ENCODE results near the gene ADAMTS7. TPM values are rescaled to one million over a fixed set of nuclear protein-coding genes. Genes with fewer than 3 reads are reported as not detected.
"Not testable (repeated sequence)": the region's sequence is repeated elsewhere in the genome, so short reads cannot be mapped to it uniquely, and the experiment has no call there.

ADAMTS7 gene
- total RNA-seq, 3 donors from 2014 or later: 1.3 to 5.7 (median 1.8) TPM

- DNase-seq: no peak
- intact Hi-C loops (cut with DNase I, micrococcal nuclease): no loop called here
Measured at GRCh38 chr15:78732634-78733033, 78.6 kb downstream of the ADAMTS7 start.

GRCh38 chr15:78730955-78731354, 80.3 kb downstream of the ADAMTS7 start:
- no peaks in the 10 kb centered on the region for H3K36me3 ChIP-seq (ENCODE audit: low read depth)
- no peak for ATAC-seq
- H3K4me3 ChIP-seq: no peak overlapping the region
- H3K9me3 ChIP-seq: no peaks in the 10 kb centered on the region
- DNase-seq: no peak
- no peaks in the 10 kb centered on the region for H3K4me1 ChIP-seq (ENCODE audit: low read depth)
- intact Hi-C loops (cut with DNase I, micrococcal nuclease): no loop called here
- TF ChIP-seq, protein P1, sequence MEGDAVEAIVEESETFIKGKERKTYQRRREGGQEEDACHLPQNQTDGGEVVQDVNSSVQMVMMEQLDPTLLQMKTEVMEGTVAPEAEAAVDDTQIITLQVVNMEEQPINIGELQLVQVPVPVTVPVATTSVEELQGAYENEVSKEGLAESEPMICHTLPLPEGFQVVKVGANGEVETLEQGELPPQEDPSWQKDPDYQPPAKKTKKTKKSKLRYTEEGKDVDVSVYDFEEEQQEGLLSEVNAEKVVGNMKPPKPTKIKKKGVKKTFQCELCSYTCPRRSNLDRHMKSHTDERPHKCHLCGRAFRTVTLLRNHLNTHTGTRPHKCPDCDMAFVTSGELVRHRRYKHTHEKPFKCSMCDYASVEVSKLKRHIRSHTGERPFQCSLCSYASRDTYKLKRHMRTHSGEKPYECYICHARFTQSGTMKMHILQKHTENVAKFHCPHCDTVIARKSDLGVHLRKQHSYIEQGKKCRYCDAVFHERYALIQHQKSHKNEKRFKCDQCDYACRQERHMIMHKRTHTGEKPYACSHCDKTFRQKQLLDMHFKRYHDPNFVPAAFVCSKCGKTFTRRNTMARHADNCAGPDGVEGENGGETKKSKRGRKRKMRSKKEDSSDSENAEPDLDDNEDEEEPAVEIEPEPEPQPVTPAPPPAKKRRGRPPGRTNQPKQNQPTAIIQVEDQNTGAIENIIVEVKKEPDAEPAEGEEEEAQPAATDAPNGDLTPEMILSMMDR (IDR thresholded peaks at IDR 0.05): no peak

More at GRCh38 chr15:78732634-78733033, 78.6 kb downstream of the ADAMTS7 start:
- ATAC-seq: no peak
- Histone ChIP-seq H3K36me3 (ENCODE audit: low read depth) (no peaks in the 10 kb centered on the region), H3K9me3 (no peaks in the 10 kb centered on the region), H3K4me1 (ENCODE audit: low read depth) (no peaks in the 10 kb centered on the region), H3K4me3 (no peak overlapping the region)
- TF ChIP-seq, protein P1 (IDR thresholded peaks at IDR 0.05): no peak

DNA sequence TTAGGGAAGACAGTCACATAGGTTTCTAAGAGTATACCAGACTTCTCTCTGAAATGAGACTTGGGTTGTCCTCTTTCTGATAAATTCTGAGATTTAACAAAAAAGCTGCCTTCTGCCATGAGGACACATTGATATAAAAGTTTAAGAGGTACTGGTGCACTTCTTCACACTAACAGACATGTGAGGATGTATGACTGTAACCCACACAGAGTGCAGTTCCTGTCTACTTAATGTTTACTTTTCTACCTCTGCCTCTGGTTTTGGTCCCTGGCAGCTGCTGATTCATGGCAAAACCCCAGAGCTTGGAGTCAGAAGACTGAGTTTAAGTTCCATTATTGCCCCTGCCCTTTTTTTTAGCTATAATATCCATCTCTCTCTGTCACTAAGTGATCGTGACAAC, 82.8 kb downstream of the ADAMTS7 start:
- ATAC-seq; H3K9me3 ChIP-seq; H3K36me3 ChIP-seq (ENCODE audit: low read depth); H3K4me1 ChIP-seq (ENCODE audit: low read depth); DNase-seq; H3K4me3 ChIP-seq; intact Hi-C loops (cut with DNase I, micrococcal nuclease): not testable (repeated sequence)

DNA sequence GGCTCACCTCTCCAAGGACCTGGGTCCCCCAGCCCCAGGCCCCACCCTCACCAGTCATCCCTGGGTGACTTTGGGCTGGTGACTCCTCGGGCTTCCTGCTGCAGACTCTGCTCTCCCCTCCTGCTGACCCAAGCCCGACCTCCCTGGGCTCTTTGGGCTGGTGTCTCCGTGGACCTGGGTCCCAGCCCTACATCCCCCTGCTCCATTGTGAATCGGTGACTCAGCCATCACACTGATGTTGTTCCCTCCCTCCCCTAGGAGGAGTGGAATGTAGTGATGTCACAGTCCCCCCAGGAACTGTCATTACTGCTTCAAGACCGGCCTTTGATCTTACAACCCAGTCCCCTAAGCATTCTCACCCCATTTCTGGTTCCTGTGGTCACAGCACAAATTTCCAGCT, 83.7 kb downstream of the ADAMTS7 start:
- DNase-seq (no peak), ATAC-seq (no peak)
- TF ChIP-seq, protein P1 (IDR thresholded peaks at IDR 0.05): no peak
- Histone ChIP-seq H3K9me3 (no peaks in the 10 kb centered on the region), H3K4me1 (ENCODE audit: low read depth) (no peaks in the 10 kb centered on the region), H3K36me3 (ENCODE audit: low read depth) (no peaks in the 10 kb centered on the region), H3K4me3 (no peak overlapping the region)
- intact Hi-C loops (cut with DNase I, micrococcal nuclease): no loop called here

DNA sequence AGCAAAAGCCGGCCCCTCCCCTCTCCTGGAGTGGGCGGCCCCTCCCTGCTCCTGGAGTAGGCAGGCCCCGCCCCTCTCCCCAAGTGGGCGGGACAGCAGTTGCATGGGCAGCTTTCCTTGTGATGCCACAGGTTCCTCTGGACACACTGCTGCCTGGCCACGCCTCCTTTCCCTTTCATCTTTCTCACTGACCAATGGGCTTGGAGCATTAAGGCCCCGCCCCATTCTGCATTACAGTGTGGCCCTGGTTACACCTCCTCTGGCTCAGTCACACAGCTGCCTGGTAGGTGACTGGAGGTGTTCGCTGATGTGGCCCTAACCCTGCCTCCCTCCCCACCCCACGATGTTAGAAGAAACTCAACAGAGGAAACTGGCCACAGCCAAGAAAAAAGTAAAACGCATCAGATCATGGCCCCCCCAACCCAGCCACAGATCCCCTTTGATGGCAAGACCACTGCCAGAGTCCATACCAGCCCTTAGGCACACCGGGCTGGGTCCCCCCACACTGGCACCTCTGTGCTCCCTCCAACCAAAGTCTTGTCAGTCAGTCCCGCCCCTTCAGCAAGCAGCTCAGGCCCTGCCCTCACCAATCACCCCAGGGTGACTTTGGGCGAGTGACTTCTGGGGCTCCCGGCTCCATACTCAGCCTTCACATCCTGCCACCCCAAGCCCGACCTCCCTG, 84.3 kb downstream of the ADAMTS7 start:
- intact Hi-C loops (cut with DNase I, micrococcal nuclease): no loop called here
- DNase-seq (peak; percentile 51 to 64 (median 56)), ATAC-seq (peak; percentile 49)
- Histone ChIP-seq H3K4me1 (ENCODE audit: low read depth) (no peaks in the 10 kb centered on the region), H3K9me3 (no peaks in the 10 kb centered on the region), H3K36me3 (ENCODE audit: low read depth) (no peaks in the 10 kb centered on the region), H3K4me3 (no peak overlapping the region)
- TF ChIP-seq, protein P1 (IDR thresholded peaks at IDR 0.05): no peak

DNA sequence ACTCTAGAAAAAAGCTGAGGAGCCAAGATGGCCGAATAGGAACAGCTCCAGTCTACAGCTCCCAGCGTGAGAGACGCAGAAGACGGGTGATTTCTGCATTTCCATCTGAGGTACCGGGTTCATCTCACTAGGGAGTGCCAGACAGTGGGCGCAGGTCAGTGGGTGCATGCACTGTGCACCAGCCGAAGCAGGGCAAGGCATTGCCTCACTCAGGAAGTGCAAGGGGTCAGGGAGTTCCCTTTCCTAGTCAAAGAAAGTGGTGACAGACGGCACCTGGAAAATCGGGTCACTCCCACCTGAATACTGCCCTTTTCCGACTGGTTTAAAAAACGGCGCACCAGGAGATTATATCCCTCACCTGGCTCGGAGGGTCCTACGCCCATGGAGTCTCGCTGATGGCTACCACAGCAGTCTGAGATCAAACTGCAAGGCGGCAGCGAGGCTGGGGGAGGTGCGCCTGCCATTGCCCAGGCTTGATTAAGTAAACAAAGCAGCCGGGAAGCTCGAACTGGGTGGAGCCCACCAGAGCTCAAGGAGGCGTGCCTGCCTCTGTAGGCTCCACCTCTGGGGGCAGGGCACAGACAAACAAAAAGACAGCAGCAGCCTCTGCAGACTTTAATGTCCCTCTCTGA, 91.3 kb downstream of the ADAMTS7 start:
- peak in 2 of 3 donors; percentile 42 to 61 for DNase-seq
- H3K9me3 ChIP-seq; H3K4me1 ChIP-seq (ENCODE audit: low read depth); H3K36me3 ChIP-seq (ENCODE audit: low read depth); H3K4me3 ChIP-seq; ATAC-seq; intact Hi-C loops (cut with DNase I, micrococcal nuclease): not testable (repeated sequence)
